Activated CD8-positive, alpha-beta memory T cell treated with anti-CD3 and anti-CD28 coated beads for 1 hour (primary cell): ENCODE data around the gene SYT1.

Experiments used
- DNase-seq, 2 donors: peaks; one replicate each; pipeline ENCODE4 v3.0.0-alpha.2; 2020; ENCODE audit warnings: low read depth in 1 of 2; ENCODE audit errors: extremely low read depth in 1 of 2

The SYT1 gene

DNA sequence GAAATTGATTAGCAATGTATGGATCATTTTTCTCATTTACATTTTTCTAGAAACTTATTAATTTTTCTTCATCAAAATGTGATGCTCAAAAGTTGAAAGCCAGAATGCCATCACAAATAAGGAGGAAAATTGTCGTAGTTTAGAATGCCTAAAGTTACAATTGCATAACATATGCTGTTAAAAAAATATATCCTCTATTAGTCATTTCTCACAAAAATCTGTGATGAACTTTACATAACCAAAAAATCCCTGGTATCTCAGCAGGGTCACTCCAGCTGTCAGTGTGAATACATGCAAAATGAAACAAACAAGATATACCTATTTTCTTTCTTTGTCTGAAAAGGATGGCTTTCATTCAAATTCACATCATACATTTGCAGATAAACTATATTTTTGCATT lies 467.3 kb downstream of the SYT1 start:
- no peak for DNase-seq

- DNase-seq = no peak
Measured at GRCh38 chr12:79333144-79333543, 468.6 kb downstream of the SYT1 start.

- DNase-seq = no peak
Measured at GRCh38 chr12:79337662-79338290, 473.2 kb downstream of the SYT1 start.

GRCh38 chr12:79344855-79345847 lies 480.6 kb downstream of the SYT1 start:
- DNase-seq = no peak

GRCh38 chr12:79347866-79348265 lies 483.3 kb downstream of the SYT1 start:
- no peak for DNase-seq

DNA sequence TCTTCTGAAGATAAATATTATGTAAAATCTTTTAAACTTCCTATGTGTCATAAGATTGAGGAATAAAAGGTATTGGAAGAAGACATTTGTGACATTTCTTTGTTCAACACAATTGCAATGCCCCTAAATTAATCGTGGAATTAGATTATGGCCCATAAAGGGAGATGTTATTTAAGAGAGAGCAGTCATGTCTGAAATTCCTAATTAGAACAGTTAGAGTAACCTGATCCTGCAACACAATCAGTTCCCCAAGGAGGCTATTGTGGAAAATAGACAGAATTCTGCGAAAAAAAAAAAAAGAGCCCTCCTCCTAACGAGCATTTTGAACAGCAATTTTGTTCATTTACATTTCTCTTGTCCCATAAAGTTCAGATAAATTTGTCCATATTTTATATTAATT lies 486.7 kb downstream of the SYT1 start:
- no peak for DNase-seq

DNA sequence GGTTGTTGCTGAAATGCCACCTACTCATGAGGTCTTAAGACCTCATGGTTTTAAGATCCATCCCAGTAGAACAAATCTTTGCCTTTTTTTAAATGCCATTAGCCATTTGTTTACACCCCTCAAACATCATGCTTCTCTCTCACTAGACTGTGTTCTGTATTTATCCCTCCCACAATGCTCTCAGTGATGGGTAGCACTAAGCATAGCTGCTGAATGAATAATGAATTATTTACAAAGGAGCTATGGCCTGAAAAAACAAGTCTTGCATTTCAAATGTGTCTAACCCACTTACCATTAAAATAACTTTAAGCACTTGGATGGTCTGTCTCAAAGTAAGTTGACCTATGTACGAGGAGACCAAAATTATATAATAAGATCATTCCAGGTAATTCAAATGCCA lies 491.6 kb downstream of the SYT1 start:
- no peak for DNase-seq

DNA sequence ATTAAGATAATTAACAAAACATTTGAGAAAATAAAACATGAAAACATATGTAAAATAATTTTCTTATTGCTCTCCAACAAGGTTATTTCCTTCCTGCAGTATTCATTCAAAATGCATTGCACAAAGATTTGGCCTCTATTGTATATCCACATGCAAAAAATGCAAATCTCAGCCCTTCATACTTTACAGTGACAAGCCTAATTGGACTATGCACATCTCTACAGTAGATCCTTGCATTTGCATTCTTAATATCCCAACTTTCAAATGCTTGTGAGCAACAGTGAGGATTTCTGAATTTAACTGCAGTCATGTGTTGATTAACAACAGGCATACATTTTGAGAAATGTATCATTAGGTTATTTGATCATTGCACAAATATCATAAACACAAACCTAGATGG lies 492.5 kb downstream of the SYT1 start:
- DNase-seq = no peak

GRCh38 chr12:79358716-79359300 lies 494.2 kb downstream of the SYT1 start:
- no peak for DNase-seq

DNA sequence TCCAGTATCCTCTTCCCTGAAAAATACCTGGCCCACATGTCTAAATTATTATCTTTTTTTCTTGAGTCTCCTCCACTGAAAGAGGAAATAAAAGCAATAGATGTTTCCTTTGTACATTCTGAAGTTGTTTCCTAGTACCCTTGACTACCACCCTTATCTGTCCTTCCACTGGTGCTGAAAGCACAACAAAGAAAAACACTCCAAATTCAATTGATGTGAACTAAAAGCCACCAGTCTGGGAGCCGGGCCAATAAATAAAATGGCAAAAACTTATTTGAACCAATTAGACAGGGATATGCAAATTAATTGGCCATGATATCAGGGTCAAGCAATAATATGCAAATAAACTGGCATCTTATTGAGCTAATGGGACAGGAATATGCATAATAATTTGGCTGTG lies 495.7 kb downstream of the SYT1 start:
- no peak for DNase-seq

DNA sequence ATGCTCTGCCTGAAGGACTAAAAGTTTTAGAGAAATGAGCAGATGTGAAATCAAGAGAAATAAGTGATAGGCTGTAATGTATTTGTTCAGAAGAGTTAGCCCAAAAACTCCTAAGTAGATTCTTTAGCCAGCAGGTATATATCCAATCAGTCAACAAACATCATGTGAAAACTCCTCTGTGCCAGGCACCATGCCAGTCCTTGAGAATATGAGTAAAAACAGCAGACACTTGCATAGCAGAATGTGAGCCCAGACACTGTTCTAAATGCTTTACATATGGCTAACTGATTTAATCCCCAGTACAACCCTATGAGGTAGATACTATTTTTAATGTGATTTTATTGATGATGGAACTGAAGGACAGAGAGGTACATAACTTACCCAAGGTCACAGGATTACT lies 496.4 kb downstream of the SYT1 start:
- DNase-seq = no peak

DNA sequence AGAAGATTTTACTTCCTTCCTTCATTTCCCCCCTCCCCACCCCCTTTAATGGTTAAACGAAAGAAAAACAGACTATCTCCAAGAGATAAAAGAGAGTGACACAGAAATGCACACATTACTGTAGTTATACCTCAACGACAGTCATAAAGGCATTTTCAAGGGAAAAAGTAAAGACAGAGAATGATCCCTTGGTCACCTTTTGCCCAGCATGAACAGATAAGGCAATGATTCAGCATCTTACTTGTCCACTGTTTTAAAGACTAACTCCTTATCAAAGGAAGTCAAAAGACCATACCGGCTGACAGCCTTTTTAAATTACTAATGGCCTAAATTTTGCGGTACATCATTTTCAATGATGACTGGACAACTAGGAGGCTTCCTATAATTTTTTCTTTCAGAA lies 499.6 kb downstream of the SYT1 start:
- DNase-seq = no peak

DNA sequence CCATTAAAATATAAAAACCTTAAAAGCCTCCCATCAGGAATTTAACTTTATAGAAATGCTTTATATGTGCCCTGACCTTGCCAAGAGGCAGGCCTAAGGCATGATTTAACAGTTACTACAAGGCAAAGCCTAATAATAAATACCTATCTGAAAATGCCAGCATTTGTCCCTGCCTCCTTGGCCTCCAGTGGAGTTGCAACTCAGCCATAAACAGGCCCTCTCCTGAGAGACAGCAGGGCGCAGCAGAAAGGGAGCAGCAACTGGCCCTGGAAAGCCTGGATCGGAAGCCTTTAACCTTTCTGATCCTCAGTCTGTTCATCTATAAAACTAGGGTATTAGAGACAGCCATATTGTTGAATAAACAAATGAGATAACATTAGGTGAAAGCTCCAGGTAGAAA lies 501.8 kb downstream of the SYT1 start:
- no peak for DNase-seq

DNA sequence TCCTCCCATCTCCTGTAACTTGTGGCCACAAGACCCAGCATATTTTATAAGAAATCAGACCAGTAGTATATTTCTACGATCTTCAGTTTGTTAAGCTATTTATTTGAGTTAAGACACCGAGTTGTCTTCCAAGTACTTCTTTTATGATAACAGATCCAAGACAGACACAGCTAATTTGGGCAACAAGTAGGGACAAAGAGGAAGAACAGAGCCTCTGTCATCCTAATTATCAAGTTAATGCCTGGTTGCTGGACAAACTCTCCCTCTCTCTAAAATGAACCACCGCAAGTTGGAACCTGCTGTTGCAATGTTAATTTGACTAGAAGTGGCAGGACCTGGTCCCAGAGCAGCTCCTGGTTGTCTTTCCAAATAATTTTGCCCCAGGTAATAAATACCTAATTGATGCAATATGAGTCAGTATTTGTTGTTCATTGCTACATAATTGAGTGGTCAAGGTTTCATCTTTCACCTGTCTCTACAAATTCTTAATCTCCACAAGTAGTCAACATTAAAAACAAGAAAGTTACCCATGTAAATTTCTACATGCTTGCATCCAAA lies 502.5 kb downstream of the SYT1 start:
- no peak for DNase-seq

DNA sequence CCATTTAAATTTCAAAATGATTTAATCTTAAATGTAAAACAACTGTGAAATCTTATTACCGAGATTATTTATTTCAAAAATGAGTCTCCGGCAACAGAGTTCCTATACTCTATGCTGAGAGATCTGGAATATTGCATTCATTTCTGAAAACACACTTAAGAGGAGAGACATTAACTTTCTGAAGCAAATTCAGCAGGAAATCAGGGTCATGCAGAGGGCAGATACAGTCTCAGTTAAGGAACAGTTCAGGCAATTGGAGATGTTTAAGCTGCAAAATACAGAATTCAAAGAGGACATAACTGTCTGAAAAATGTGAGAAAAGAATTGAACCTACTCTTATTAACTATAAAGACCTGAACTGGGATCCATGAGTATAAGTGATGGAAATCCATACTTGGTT lies 505.4 kb downstream of the SYT1 start:
- no peak for DNase-seq

DNA sequence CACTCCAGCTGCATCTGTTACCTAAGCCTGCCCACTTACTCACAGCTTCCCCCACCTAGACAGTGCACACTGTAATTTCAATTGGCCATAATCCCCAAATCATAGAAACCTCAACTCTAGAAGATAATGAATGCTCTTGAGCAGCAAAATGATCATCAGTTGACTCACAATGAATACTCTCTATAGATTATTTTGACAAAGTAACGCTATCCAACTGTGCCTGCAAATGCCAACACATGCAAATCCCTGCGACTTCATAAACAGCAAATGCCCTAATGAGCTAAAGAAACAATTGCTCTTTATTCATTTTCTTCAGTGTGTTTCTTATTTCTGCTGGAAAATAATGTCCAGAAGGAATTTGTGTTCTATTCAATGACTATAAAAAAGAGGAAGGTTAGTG lies 506.7 kb downstream of the SYT1 start:
- DNase-seq = no peak

DNA sequence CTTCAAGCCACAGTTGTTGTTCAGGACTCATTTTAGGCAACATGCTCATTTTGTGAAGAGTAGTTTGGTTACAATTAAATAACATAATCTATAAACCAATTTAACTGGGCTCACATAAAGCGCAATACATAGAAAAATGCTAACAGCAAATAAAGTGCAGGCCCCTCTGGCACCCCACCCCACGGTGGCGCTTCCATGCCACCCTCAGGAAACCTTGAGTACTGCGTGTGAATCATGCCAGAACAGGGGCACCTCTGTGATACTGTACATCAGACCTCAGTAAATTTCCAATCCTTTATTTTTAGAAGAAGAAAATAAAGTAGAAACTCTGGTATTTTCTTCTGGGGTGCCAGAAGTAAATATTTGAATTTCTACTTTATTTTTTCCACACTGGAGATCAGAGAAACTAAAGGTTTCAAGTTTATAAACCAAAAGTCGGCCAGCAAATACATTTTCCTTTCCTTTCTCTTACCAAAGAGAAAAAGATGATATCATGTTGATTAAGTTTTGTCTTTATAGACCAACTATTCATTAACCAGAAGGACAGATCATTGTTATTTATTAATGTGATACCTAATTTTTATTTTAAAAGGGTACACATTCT lies 509.4 kb downstream of the SYT1 start:
- DNase-seq = no peak

GRCh38 chr12:79374545-79374944 lies 510.0 kb downstream of the SYT1 start:
- DNase-seq = no peak

DNA sequence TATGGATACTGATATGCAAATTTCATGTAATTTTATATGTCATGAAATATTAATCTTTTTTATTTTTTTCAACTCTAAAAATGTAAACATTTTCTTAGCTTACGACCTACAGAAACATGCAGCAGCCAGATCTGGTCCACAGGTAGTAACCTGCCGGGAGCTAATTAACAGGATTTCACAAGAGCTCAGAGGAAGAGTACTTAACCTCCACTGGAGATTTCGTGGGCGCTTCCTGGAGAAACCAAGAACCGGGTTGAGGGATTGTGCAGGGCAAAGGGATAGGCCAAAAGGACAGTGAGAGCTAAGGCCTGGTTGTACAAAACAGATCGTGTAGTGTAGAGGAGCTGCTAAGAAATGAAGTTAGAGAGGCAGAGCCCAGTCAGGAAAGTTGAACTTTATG lies 510.5 kb downstream of the SYT1 start:
- DNase-seq = no peak

GRCh38 chr12:79378496-79378895 lies 513.9 kb downstream of the SYT1 start:
- DNase-seq = no peak

DNA sequence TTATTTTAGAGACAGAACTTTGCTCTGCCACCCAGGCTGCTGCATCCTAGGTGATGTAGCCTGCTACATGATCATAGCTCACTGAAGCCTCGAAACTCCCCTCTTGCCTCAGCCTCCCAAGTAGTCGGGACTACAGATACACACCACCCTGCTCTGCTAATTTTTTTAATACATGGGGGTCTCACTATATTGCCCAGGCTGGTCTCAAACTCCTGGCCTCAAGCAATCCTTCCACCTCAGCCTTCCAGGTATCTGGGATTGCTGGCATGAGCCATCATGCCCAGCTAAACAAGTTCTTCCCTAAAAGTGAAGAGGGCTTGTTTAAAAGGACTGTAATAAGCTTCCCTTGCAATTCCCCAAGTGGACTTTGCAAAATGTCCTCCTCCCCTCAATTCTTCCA lies 515.8 kb downstream of the SYT1 start:
- DNase-seq = no peak
